Esophagus muscularis mucosa (tissue), 4 donors: ENCODE results near the gene PHF11. TPM values are rescaled to one million over a fixed set of nuclear protein-coding genes. Genes with fewer than 3 reads are reported as not detected.

ENCODE experiments used
- DNase-seq: peaks from one replicate; pipeline ENCODE4 v3.0.0-alpha.2; 2017; ENCODE audit errors: extremely low spot score
- H3K27ac ChIP-seq, 4 donors: fragments of 200-600 bp; sonication (generic); replicated peaks in 1 of 4; 1 replicate in 3 of 4; 2 replicates in 1 of 4; pipeline ENCODE4 v1.5.1; 2016 to 2019; ENCODE audit warnings: mild to moderate bottlenecking in 1 of 4
- H3K27me3 ChIP-seq, 4 donors: fragments of 200-600 bp; sonication (generic); one replicate each; pipeline versions ENCODE4 v1.5.1 to v1.6.0; 2016 to 2019
- H3K36me3 ChIP-seq, 4 donors: fragments of 200-600 bp; sonication (generic); one replicate each; pipeline ENCODE4 v1.5.1; 2016 to 2019
- H3K4me1 ChIP-seq, 4 donors: fragments of 200-600 bp; sonication (generic); one replicate each; pipeline ENCODE4 v1.5.1; 2016 to 2019
- H3K4me3 ChIP-seq, 4 donors: fragments of 200-600 bp; sonication (generic); 1 replicate in 2 of 4; 2 replicates in 2 of 4; pipeline ENCODE4 v1.5.1; 2016 to 2019; ENCODE audit warnings: mild to moderate bottlenecking in 4 of 4, moderate library complexity in 1 of 4
- H3K9me3 ChIP-seq, 4 donors: fragments of 200-600 bp; sonication (generic); 1 replicate in 3 of 4; 2 replicates in 1 of 4; pipeline ENCODE4 v1.5.1; 2016 to 2019
- EP300 ChIP-seq: sonication (generic); formaldehyde crosslinking; IDR thresholded peaks from one replicate; pipeline ENCODE4 v1.6.1; 2017; ENCODE audit warnings: antibody characterized with exemption
- POLR2A ChIP-seq: fragments of 450-650 bp; IDR thresholded peaks from one replicate; pipeline ENCODE4 v1.6.1; 2017; ENCODE audit warnings: antibody characterized with exemption, moderate library complexity, mild to moderate bottlenecking, low read depth
- POLR2AphosphoS5 ChIP-seq, 2 donors: sonication (generic); formaldehyde crosslinking; IDR thresholded peaks; one replicate each; pipeline ENCODE4 v1.6.1; 2017; ENCODE audit warnings: antibody characterized with exemption in 2 of 2
- WGBS: methylation state at CpG from one replicate; pipeline ENCODE4 v1.1.5; 2018; 5-methylcytosine and 5-hydroxymethylcytosine counted together
- intact Hi-C: fragments of 100-400 bp; cut with DNase I; formaldehyde crosslinking; loops from one replicate; pipeline ENCODE4 v1.15.1; 2023
- total RNA-seq, 4 donors: library from RNA; depleted of rRNA; stranded (reverse); fragments of >200 nt; gene quantifications; one replicate each; pipeline versions ENCODE4 v1.1.0 to v1.2.1, GENCODE V29; 2016
- TF ChIP-seq, protein P1 (sequence below), 3 experiments: fragments of 200-600 bp in 2 of 3; fragments of 450-650 bp in 1 of 3; sonication (generic) in 2 of 3; IDR thresholded peaks; one replicate each; pipeline ENCODE4 v1.5.1; 2017 to 2019; ENCODE audit warnings: antibody characterized with exemption in 3 of 3, mild to moderate bottlenecking in 2 of 3, moderate library complexity in 1 of 3

PHF11 gene
- total RNA-seq, 4 donors from 2014 or later, result 27.5 to 54.0 (median 31.2) TPM

DNA sequence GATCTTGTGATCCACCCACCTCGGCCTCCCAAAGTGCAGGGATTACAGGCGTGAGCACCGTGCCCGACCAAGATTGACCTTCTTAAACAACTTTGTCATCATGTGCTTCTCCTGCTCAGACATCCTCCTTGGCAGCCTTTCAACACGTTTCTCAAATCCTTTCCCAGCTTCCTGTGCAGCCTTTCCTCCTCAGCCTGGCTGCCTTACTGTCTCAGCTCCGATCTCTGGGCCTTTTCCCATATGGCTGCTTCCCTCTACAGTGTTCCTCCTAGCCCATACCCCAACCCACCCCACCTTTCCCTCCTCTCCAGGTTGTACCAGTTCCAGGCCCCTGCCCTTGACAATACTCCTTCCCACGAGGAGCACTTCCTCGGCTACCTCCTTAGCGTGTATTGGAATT lies 7.2 kb downstream of the PHF11 start:
- no peak overlapping the region for H3K4me3 ChIP-seq
- H3K27ac ChIP-seq, result peak overlapping the region in 3 of 4 donors; percentile 17 to 57 (median 21)
- no peak for TF ChIP-seq POLR2A
- TF ChIP-seq POLR2AphosphoS5 (IDR thresholded peaks at IDR 0.05), result peak in 1 of 2 donors; percentile 8
- WGBS, result 56% methylated on average over 9 of the region's 9 CpGs
- no peaks in the 10 kb centered on the region for H3K9me3 ChIP-seq
- H3K27me3 ChIP-seq, result no peaks in the 10 kb centered on the region
- intact Hi-C loops, result no loop called here
- DNase-seq, result no peak
- no peaks in the 10 kb centered on the region for H3K36me3 ChIP-seq
- peaks cover 0 to 18% (median 7%) of the 10 kb centered on the region in 4 donors for H3K4me1 ChIP-seq

DNA sequence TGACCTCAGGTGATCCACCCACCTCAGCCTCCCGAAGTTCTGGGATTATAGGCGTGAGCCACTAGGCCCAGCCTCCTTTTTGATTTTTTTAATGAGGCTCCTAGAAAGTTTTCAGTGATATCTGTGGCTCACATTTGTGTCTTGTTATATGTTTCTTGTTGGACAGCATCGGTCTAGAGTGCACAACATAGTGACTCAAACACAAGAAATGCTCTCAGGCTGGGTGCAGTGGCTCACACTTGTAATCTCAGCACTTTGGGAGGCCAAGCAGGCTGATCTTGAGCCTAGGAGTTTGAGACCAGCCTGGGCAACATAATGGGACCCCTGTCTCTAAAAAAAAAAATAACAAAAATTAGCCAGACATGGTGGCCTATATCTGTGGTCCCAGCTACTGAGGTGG lies 8.2 kb downstream of the PHF11 start:
- no peak for DNase-seq
- Histone ChIP-seq H3K9me3 (no peaks in the 10 kb centered on the region), H3K27ac (no peak overlapping the region), H3K27me3 (no peaks in the 10 kb centered on the region), H3K36me3 (no peaks in the 10 kb centered on the region), H3K4me1 (peaks cover 0 to 18% (median 7%) of the 10 kb centered on the region in 4 donors), H3K4me3 (no peak overlapping the region)
- WGBS, result 97% methylated on average over 3 of the region's 3 CpGs
- intact Hi-C loops, result no loop called here
- no peak for TF ChIP-seq POLR2A
- no peak for TF ChIP-seq EP300
- TF ChIP-seq, protein P1, sequence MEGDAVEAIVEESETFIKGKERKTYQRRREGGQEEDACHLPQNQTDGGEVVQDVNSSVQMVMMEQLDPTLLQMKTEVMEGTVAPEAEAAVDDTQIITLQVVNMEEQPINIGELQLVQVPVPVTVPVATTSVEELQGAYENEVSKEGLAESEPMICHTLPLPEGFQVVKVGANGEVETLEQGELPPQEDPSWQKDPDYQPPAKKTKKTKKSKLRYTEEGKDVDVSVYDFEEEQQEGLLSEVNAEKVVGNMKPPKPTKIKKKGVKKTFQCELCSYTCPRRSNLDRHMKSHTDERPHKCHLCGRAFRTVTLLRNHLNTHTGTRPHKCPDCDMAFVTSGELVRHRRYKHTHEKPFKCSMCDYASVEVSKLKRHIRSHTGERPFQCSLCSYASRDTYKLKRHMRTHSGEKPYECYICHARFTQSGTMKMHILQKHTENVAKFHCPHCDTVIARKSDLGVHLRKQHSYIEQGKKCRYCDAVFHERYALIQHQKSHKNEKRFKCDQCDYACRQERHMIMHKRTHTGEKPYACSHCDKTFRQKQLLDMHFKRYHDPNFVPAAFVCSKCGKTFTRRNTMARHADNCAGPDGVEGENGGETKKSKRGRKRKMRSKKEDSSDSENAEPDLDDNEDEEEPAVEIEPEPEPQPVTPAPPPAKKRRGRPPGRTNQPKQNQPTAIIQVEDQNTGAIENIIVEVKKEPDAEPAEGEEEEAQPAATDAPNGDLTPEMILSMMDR (IDR thresholded peaks at IDR 0.05), result no peak

DNA sequence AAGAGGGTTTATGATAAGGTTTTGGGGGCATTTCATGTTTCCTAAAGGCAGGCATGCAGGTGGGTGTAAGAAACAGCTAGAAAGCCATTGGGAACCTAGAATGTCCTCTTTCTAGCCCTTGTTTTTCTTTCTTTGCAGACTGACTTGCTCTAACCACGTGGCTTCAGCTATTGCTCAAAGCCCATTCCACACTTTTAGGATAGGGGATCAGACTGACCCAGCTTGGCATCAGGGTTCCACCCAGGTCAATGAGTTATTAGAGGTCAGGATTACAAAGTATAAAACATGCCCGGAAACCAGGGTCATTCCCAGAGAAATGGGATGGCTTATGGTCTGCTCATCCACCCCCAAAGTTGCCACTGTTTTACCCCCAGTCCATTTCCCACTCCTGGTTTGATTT lies 16.8 kb downstream of the PHF11 start:
- WGBS, result 97% methylated on average over 2 of the region's 2 CpGs
- Histone ChIP-seq H3K36me3 (peaks cover 15 to 62% (median 37%) of the 10 kb centered on the region in 4 donors), H3K27me3 (no peaks in the 10 kb centered on the region), H3K4me1 (no peaks in the 10 kb centered on the region), H3K9me3 (no peaks in the 10 kb centered on the region), H3K27ac (no peak overlapping the region), H3K4me3 (no peak overlapping the region)
- DNase-seq, result no peak
- TF ChIP-seq POLR2A, result no peak
- TF ChIP-seq, protein P1 (IDR thresholded peaks at IDR 0.05), result no peak
- no peak for TF ChIP-seq POLR2AphosphoS5 (IDR thresholded peaks at IDR 0.05)
- TF ChIP-seq EP300, result no peak
- intact Hi-C loops, result no loop called here

DNA sequence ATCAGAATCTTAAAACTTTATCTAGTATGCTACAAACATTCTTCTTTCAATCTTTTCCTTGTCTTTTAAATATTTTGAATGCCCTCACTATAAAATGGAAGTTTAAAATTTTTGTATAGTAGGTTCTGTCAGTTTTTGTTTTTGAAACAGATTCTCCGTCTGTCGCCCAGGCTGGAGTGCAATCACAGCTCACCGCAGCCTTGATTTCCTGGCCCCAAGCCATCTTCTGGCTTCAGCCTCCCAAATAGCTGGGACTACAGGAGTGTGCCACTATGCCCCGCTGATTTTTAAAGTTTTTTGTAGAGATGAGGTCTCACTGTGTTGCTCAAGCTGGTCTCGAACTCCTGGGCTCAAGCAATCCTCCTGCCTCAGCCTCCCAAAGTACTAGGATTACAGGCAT lies 20.7 kb downstream of the PHF11 start:
- WGBS, result 84% methylated on average over 5 of the region's 5 CpGs
- intact Hi-C loops, result no loop called here
- no peak for DNase-seq

DNA sequence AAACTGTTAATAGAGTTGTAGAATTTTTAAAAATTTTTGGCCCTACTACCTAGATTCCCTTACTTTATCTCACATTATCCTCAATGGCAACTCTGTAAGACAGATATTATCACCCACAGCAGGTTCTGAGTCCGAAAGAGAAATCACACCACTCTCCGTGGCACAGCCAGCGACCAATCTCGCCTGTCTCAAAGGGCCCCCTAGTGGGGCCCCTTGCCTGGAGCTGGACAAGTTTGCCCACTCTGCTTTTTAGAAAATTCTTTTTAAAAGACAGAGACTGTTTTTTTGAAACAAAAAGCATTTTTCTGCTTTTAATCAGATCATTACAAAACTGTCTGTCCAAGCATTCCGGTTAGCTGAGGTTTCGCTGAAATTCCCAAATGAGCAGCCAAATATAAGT lies 21.7 kb downstream of the PHF11 start:
- TF ChIP-seq, protein P1 (IDR thresholded peaks at IDR 0.05), result peak in 1 of 3 experiments; percentile 14
- TF ChIP-seq POLR2A, result no peak
- intact Hi-C loops, result no loop called here
- no peak overlapping the region for H3K4me3 ChIP-seq
- H3K27me3 ChIP-seq, result no peaks in the 10 kb centered on the region
- no peak overlapping the region for H3K27ac ChIP-seq
- H3K4me1 ChIP-seq, result peaks cover 0 to 8% (median 0%) of the 10 kb centered on the region in 4 donors
- peaks cover 20 to 89% (median 48%) of the 10 kb centered on the region in 4 donors for H3K36me3 ChIP-seq
- WGBS, result 73% methylated on average over 6 of the region's 6 CpGs
- no peaks in the 10 kb centered on the region for H3K9me3 ChIP-seq
- no peak for DNase-seq

More for the DNA sequence above, 20.7 kb downstream of the PHF11 start:
- H3K36me3 ChIP-seq, result peaks cover 20 to 82% (median 48%) of the 10 kb centered on the region in 4 donors
- TF ChIP-seq, protein P1 (IDR thresholded peaks at IDR 0.05), result no peak
- TF ChIP-seq POLR2AphosphoS5 (IDR thresholded peaks at IDR 0.05) (no peak), POLR2A (no peak), EP300 (no peak)
- no peak overlapping the region for H3K27ac ChIP-seq
- no peaks in the 10 kb centered on the region for H3K9me3 ChIP-seq
- H3K27me3 ChIP-seq, result no peaks in the 10 kb centered on the region
- H3K4me1 ChIP-seq, result no peaks in the 10 kb centered on the region
- no peak overlapping the region for H3K4me3 ChIP-seq
